Peyer's patch (tissue), 4 donors: ENCODE results near the gene NFATC3.
A peak's percentile ranks its signal among the peaks of the same experiment; 100 is the strongest.

Experiments used
- POLR2A ChIP-seq, 2 donors: fragments of 450-650 bp; IDR thresholded peaks; one replicate each; pipeline ENCODE4 v1.5.1; 2017; ENCODE audit warnings: antibody characterized with exemption in 2 of 2, mild to moderate bottlenecking in 2 of 2, moderate library complexity in 2 of 2
- TF ChIP-seq, protein P1 (sequence below), 6 experiments: fragments of 450-650 bp in 4 of 6; fragments of 200-600 bp in 2 of 6; sonication (generic) in 1 of 6; IDR thresholded peaks; one replicate each; pipeline ENCODE4 v1.5.1; 2017 to 2019; ENCODE audit warnings: antibody characterized with exemption in 6 of 6, mild to moderate bottlenecking in 3 of 6, moderate library complexity in 1 of 6

DNA sequence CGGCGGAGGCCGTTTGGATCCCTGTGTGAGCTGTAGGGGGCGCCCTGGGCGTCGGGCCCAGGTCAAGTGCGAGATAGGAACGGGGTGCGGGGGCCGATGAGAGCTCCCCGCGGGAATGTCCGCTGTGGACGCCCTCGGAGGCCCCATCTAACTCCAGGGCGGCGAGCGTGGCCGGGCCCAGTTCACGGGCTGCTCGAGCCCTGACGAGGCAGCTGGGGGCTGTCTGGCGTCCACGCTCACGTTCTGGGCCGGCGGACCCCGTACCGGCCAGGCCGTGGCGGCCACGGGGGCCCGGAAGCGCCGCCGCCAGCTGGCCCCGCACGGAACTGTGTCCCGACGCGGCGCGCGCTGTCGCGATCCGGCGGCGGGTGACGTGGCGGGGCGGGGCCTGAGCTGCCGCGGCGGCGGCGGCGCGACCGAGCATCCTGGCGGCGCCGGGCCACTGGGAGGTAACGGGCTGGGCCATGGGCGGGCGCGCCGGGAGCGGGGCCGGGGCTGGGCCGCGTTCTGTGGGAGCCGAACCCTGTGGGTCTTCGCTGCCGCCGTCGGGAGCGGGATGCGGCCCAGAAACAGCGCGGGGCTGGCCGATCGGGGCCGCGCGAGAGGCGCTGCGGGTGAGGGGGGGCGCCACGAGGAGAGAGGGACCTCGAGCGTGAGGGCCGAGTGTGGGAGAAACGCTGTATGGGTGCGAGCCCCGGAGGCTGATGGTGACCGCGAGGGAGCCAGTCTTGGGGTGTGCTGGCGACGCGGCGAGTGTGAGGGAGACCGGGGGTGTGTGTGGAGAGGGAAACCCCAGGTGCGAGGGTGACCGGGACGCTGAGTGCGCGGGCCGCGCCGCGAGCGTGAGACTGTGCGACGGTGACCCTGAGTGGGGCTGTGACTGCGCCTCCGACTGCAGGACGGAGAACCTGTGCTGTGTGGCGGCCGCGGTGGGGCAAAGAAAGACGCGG lies 179.2 kb downstream of the NFATC3 start, which contains the start of gene SLC7A6:
- TF ChIP-seq, protein P1, sequence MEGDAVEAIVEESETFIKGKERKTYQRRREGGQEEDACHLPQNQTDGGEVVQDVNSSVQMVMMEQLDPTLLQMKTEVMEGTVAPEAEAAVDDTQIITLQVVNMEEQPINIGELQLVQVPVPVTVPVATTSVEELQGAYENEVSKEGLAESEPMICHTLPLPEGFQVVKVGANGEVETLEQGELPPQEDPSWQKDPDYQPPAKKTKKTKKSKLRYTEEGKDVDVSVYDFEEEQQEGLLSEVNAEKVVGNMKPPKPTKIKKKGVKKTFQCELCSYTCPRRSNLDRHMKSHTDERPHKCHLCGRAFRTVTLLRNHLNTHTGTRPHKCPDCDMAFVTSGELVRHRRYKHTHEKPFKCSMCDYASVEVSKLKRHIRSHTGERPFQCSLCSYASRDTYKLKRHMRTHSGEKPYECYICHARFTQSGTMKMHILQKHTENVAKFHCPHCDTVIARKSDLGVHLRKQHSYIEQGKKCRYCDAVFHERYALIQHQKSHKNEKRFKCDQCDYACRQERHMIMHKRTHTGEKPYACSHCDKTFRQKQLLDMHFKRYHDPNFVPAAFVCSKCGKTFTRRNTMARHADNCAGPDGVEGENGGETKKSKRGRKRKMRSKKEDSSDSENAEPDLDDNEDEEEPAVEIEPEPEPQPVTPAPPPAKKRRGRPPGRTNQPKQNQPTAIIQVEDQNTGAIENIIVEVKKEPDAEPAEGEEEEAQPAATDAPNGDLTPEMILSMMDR (IDR thresholded peaks at IDR 0.05): peak; percentile 25 to 75 (median 70)
- peak in 1 of 2 donors; percentile 54 for TF ChIP-seq POLR2A (IDR thresholded peaks at IDR 0.05)
